Measurements from ENCODE around the gene ST3GAL6. TPM values are rescaled to one million over a fixed set of nuclear protein-coding genes. Genes with fewer than 3 reads are reported as not detected.
"Not testable (repeated sequence)": the region's sequence is repeated elsewhere in the genome, so short reads cannot be mapped to it uniquely, and the experiment has no call there.

ST3GAL6 gene
- total RNA-seq, 1 donor from 2014 or later: 11.6 TPM

DNA sequence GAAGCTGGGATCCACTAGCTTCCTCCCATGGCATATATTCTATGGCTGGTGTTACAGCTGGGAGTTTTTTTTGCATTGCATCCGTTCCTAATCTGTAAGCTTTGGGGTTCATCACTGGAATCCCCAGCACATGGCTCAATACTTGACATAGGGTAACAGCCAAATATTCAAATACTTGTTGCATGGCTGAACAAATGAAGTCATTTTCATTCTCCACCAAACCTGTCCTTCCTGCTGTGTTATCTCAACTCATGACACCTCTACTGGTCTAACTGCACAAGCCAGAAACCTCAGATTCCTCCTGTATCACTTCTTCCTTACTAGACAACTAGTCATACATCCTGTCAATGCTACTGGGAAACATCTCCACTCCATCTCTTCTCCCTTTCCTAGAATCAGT is 43.4 kb downstream of the ST3GAL6 start:
- no peak for DNase-seq

DNA sequence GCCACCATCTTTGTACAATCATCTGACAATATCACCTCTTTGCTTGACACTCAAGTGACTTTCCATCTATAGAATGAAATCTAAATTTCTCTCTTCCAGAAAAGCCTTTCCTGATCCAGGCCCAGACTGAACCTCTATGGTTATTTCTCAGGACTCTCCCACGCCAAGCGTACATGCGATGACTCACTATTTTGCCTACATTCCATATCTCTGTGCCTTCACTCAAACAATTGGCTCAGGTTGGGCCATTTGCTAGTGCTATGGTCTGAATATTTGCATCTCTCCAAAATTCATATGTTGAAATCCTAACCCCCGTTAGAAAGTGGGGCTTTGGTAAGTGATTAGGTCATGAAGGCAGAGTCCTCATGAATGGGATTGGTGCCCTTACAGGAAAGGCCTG is 43.9 kb downstream of the ST3GAL6 start:
- no peak for DNase-seq

DNA sequence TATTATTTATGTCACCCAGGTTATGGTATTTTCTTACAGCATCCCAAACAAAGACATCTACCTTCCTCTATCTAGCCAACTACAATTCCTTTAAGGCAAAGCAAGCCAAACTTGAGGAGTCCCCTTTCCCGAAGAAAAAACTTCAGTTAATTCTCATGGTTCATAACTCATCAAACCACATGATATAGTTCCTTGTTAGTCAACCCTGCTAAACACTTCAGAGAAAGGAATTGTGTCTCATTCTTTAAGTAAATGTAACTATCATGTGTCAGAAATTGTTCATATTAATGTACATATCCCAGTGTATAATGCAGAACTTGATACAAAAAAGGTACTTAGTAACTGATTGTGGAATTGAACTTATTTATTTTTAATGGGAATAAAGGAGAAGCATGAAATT is 44.4 kb downstream of the ST3GAL6 start:
- DNase-seq: no peak

DNA sequence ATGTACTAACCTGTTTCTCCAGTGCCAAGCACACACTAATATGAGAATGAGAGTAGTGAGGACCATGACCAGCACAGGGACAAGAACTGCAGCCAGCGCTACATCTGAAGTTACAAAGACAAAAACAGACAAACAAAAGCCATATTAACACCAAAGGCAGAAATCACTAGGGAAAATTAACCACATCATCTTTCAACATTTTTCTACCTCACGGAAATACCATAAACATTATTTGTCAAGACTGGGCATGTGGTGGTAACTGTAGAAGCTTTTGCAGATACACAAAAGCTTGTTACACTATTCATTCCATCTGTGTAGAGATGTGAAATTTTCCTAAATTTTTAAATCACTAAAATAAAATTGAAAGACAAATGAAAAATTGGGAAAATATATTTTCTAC is 44.9 kb downstream of the ST3GAL6 start:
- DNase-seq: no peak

DNA sequence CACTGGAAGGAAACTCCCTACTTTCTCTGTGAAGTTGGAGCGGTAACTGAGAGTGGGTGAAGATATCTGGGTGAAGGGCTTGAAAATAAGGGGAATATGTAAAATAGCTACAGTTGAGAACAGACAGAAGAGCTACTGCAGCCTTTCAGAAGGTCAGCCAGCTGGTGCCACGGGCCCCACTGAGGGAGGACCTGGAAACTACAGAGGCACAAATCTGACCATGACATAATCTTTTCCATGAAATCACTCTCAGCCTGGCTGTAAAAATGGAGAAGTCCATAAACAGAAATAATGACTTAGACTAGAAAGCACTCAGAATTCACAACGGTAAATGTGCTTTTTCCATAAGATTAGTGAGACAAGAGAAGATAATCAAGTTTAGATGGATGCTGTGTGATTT is 46.4 kb downstream of the ST3GAL6 start:
- peak; percentile 33 for DNase-seq

DNA sequence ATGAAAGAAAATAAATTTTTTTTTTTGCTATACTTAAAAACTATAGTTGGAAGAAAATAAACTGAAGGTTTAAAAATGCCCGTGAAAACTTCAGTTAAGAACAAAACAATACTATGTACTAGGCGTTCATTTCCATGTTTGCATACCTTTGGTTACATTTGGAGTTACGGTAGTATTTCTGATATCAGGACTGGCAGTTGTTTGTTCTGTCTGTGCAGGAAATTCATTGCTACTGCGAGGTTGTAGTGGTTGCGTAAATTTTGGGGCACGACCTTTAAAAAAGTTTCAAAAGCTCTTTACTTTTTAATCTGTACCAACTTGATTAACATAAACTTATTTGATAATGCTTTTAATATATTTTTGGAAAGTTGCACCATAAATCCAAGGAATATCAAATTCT is 47.9 kb downstream of the ST3GAL6 start:
- DNase-seq: no peak

DNA sequence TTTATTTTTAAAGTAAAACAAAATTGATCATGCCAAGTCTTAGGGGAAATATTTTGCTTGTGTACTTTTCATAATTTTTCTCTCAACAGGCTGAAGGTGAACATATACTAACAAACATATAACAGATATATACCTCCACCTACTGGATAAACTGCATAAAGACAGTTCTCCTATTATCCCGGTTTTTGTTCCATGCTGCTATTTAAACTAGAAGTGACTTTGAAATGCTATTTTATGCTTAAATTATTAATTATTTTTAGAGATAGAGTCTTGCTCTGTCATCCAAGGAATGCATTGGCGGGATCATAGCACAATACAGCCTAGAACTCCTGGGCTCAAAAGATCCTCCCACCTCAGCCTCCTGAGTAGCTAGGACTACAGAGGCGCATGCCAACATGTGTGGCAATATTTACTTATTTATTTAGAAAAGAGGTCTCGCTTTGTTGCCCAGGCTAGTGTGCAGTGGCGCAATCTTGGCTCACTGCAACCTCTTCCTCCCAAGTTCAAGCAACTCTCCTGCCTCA is 49.8 kb downstream of the ST3GAL6 start:
- peak; percentile 35 for DNase-seq

DNA sequence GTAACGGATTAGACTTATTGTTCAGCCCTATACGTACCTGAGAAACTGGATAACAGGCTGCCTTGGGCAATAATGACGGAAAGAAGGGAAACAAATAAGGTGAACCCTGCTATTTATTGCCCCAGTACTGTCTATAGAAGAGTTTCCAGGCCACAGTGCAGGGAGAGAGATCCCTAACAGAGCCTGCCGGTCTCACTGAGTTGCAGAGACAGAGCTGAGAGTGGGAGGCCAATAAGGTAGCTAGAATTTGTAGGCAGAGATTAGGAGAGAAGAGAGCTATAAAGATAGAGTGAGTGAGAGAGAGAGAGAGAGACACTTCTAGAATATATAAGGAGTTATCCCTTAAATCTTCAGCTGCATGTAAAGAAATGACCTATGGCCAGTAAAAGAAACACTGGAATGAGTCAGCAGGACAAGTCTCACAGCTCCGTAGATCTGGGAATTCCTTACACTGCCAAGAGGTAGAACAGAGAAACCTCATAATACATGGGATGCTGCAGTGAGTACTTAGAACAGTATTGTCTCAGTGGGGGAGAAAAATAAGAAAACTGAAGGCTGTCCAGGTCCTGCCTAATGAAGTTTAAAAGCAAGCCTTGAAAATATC is 51.8 kb downstream of the ST3GAL6 start:
- DNase-seq: no peak

DNA sequence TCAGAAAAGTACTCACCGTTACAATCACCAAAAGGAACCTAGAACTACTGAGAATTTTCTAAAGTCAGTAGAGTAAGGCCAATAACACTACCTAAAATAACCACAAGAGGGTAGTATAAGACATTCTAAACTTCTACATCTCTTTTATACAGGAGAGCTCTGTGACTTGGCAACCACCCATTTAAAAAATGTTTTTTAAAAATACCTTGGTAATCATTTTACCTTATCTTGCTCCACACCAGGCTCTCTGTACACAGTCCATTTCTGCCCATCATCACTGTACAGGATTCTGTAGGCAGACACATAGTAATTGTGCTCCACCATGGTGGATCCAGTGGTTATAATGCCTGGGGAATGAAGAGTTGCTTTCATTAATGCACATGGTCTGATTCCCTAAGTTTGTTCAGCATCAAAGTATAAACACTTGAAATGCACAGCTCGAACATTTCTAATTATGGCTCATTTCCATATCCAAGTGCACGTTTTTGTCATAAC is 54.5 kb downstream of the ST3GAL6 start:
- DNase-seq: peak; percentile 79

DNA sequence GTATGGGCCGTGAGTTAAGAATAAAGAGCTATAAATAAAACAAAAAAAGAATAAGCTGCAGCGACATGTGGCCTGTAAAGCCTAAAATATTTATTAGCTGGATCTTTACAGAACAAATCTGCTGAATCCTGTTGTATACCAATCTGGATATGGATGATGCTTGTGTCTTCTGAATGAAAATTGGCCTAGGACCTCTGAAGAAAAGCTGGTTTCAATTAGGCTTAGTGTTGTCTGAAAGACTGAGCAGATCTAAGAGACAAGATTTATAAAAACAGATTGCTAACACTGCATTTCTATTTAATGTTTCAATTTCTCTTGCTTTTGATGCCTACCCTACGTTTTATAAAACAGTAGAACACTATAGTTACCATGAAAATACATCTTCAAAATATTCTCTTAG is 57.9 kb downstream of the ST3GAL6 start:
- DNase-seq: peak; percentile 3

DNA sequence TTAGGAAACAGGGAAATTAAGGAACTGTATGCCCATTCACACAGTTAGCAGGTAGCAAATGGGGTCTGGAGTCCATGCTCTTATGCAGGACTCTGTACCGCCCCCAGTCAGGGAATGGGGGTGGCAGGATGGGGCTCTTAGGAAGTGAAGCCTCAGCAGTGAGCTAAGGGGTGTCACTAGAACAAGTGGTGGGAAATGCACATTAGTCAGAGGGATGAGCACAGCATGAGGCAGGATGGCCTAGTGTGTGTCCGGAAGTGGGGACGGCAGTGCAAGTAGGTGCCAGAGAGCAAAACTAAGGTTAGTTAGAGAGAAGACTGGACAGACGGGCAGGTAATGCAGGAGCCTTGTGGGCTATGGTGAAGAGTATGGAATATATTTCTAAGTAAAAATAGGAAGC is 60.7 kb downstream of the ST3GAL6 start:
- no peak for DNase-seq

DNA sequence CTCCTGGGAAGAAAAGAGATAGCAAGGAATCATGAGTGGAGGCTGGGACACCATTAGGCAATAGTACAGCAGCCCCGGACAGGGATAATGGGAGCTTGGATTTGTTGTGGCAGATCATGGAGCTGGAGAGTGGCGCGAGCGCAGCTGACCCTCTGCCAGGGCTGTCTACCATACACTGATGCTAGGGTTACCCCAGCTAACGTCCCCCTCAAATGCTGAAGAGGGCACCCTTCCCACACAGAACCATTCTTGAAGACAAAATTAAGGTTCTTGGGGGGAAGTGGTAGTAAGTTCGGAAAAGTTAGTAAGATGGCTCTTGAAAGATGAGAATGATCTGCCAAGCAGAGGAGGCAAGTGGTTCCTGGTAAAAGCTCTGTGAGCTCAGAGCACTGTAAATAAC is 61.1 kb downstream of the ST3GAL6 start:
- DNase-seq: no peak

DNA sequence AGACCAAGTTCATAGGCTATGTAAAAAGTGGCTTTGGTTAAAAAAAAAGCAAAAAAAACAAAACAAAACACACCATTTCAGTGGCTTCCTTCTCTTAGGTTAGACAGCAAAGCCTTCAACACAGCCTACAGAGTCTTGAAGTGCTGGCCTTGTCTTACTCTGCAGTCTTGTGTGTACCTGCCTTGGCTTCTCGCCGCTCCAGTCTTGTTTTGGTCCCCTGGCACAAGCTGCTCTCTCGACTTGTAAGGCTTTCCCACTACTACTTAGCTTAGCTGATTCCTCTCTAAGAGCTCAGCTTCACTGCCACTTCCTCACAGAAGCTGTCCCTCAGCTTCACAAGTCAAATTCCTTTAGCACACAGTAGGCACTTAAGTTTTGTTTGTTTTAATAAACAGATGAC is 63.0 kb downstream of the ST3GAL6 start:
- DNase-seq: no peak

DNA sequence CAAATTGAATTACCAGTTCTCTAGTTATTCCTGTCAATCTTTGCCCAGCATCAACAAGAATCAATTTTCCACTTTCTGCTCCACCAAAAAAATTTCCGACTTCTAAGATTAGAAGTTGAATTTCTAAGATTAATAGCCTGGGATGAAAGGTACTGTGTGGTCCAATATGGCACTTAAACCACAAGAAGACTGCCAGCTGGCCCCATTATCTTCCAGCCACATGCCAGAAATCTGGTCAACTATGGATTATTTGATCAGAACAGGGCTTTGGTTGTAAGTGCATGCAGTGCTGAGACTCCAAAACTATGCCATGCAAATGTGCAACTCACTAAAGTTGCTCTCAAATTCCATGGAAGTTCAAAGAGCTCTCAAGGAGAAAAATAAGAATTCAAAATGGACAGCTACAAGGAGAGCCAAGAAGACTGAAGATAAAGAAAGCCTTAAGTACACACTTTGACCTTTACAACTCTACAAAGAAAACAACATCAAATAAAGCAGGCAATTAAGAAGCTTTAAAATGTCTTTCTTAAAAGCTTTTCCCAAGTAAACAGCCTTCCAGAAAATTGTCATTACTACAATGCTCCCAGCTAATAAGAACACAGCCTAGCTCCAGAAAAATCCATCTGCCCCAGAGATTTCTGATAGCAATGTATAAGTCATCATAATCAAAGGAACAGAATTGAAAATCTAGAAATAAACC is 64.2 kb downstream of the ST3GAL6 start:
- no peak for DNase-seq

DNA sequence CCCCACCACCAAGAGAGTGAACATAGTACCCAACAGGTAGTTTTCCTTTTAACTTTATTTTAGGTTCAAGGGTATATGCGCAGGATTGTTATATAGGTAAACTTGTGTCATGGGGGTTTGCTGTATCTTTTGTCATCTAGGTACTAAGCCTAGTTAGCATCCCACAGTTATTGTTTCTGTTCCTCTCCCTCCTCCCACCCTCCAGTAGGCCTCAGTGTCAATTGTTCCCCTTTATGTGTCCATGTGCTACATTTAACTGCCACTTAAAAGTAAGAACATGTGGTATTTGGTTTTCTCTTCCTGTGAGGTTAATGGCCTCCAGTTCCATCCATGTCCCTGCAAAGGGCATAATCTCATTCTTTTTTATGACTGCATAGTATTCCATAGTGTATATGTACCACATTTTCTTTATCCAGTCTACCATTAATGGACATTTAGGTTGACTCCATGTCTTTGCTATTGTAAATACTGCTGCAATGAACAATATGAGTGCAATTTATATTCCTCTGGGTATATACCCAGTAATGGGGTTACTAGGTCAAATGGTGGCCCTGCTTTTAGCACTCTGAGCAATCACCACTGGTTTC is 66.2 kb downstream of the ST3GAL6 start:
- no peak for DNase-seq

DNA sequence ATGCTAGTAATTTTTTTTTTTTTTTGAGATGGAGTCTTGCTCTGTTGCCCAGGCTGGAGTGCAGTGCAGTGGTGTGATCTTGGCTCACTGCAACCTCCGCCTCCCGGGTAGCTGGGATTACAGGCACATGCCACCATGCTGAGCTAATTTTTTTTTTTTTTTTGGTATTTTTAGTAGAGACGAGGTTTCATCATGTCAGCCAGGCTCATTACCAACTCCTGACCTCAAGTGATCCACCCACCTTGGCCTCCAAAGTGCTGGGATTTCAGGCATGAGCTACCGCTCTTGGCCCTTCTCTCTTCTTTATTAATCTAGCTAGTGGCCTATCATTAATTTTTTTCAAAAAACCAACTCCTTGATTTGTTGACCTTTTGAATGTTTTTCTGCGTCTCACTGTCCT is 67.9 kb downstream of the ST3GAL6 start:
- DNase-seq: not testable (repeated sequence)

DNA sequence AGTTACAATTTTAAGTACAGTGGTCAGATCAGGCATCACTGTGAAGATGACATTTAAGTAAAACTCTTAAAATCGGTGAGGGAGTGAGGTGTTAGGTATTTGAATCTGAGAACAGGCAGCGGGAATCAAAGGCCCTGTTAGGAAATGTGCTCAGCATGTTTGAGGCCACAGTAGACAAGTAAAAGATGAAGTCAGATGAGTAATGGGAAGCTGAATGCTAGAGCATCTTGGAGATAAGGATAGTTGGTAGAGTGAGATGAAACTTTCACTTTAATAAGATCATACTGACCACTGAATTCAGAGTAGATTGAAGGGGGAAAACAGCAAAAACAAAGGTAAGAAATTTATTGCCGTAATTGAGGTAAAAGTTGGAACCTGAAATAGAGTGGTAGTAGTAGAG is 76.7 kb downstream of the ST3GAL6 start:
- DNase-seq: no peak

DNA sequence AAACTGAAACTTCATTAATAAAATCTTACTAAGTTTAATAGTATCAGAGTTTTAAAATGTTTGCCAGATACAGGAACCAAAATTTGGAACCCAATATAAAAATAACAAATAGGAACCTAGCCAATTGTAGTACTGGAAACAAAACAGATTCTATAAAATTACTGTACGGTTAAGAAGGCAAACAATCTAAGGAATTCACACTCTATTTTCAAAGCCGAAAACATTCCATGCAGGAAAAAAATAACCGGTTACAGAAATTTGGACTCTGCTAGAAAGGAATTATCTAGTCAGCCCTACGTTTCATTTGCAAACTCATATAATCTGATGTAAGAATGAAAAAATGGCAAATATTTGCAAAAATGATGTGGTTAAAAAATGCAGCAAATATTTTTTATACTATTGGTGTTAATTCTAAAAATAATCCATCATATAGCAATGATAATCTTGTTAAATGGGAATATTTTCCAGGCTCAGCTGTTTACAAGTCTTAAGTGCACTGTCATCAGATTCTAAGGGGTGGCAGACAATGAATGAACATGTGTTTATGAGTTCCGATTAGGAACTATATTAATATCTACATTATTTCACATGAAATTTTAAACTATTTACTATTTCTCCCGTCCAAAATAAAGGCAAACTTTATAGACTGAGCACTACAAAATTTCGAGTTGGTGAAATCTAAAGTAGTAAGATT is 80.3 kb downstream of the ST3GAL6 start:
- no peak for DNase-seq
